Ovary (tissue), 3 donors: ENCODE results near the gene KCNMA1.

Experiments
- CTCF ChIP-seq, 3 donors: fragments of 450-650 bp in 2 of 3; fragments of 200-600 bp in 1 of 3; IDR thresholded peaks; one replicate each; pipeline versions ENCODE4 v1.5.1 to v1.8.0; 2016 to 2022; ENCODE audit warnings: antibody characterized with exemption in 3 of 3, mild to moderate bottlenecking in 1 of 3
- EP300 ChIP-seq: sonication (generic); formaldehyde crosslinking; IDR thresholded peaks from one replicate; pipeline ENCODE4 v1.6.1; 2017; ENCODE audit warnings: antibody characterized with exemption
- POLR2A ChIP-seq: fragments of 450-650 bp; IDR thresholded peaks from one replicate; pipeline ENCODE4 v1.6.1; 2017; ENCODE audit warnings: antibody characterized with exemption, mild to moderate bottlenecking, moderate library complexity
- donor health status: DM: no; HTN: no; CAD: no.

GRCh38 chr10:77471069-77471536, 166.5 kb downstream of the KCNMA1 start:
- no peak for TF ChIP-seq POLR2A
- TF ChIP-seq CTCF (IDR thresholded peaks at IDR 0.05): no peak
- TF ChIP-seq EP300: no peak
